ENCODE results near the gene BRD1.

The BRD1 gene

DNA sequence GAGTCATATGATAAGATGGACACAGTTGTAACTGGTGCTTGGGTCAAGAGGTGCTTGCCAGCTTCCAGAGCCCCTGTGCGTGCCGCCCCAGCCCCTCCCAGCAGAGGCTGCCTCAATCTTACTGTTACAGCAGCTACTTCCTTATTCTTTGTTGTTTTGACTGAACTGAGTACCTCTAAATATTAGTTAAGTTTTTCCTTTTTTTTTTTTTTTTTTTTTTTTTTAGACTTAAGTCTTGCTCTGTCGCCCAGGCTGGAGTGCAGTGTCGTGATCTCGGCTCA lies 34.8 kb upstream of the BRD1 start:
- POLR2A ChIA-PET, result interaction anchor here (0.6 kb wide), 1 partner anchor 28 kb away, joined by 5 read pairs; no protein-coding TSS in a partner anchor
- DNase-seq (ENCODE audit: extremely low spot score), result no peak
- TF ChIP-seq, protein P1, sequence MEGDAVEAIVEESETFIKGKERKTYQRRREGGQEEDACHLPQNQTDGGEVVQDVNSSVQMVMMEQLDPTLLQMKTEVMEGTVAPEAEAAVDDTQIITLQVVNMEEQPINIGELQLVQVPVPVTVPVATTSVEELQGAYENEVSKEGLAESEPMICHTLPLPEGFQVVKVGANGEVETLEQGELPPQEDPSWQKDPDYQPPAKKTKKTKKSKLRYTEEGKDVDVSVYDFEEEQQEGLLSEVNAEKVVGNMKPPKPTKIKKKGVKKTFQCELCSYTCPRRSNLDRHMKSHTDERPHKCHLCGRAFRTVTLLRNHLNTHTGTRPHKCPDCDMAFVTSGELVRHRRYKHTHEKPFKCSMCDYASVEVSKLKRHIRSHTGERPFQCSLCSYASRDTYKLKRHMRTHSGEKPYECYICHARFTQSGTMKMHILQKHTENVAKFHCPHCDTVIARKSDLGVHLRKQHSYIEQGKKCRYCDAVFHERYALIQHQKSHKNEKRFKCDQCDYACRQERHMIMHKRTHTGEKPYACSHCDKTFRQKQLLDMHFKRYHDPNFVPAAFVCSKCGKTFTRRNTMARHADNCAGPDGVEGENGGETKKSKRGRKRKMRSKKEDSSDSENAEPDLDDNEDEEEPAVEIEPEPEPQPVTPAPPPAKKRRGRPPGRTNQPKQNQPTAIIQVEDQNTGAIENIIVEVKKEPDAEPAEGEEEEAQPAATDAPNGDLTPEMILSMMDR (IDR thresholded peaks at IDR 0.05; ENCODE audit: control extremely low read depth, extremely low read depth, low read depth, missing control alignments), result no peak
- CTCF ChIA-PET, result no interaction called here

DNA sequence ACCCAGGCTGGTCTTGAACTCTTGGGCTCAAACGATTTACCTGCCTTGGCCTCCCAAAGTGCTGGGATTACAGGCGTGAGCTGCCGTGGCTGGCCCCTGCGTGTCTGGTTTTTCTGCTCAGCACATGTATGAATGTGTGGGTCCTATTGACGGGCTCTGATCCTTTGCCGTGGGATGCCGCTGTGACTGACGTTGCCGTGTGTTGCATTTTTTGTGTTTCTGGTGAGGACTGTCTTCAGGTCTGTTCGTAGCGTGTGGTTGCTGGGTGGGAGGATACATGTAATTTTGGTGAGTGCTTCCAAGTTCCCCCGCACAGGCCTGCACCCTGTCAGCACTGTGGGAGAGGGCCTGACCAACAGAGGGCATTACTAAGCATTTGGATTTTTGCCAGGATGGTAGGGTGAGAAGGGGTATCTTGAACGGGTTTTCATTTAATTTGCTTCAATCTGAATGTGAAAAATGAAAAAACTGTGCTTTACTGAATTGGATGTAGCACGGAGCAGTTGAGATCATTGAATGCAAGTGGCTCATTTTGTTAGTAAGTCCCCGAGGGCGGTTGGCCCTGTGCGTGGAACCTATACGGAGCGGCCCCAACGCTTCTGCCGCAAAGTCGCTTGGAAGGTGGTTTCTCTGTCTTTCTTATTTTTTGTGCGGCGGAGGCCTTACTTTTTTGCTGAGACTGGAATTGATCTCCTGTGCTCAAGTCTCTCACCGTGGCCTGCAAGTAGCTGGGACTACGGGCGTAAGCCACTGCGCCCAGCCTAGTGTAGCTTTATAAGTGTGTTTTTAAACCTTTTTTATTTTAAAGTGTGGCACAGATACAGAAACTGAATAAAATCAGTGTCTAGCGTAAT lies 34.2 kb upstream of the BRD1 start:
- DNase-seq (ENCODE audit: extremely low spot score), result no peak
- POLR2A ChIA-PET, result interaction anchor here (0.6 kb wide), 1 partner anchor 29 kb away, joined by 5 read pairs; no protein-coding TSS in a partner anchor
- TF ChIP-seq, protein P1 (IDR thresholded peaks at IDR 0.05; ENCODE audit: control extremely low read depth, extremely low read depth, low read depth, missing control alignments), result no peak
- CTCF ChIA-PET, result no interaction called here

DNA sequence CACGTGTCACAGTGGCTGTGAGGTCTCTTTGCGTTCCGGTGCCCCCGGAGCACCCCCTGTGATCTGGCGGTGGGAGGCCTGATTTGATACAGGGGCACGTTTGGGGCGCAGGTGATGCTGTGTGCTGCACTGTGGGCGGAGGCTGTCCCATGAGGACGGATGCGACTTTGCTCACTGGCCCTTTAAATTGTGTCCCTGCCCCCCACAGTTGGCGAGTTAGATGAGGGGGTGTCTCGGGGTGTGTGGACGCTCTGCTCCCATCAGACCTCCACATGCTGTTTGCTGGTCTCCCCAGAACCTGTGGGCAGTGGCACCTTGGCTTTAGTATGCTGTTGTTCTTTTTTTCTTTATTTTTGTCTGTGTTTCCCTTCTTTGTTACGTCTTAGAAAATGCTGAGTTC lies 31.2 kb upstream of the BRD1 start:
- CTCF ChIA-PET, result interaction anchor here (1.4 kb wide), 1 partner anchor 22 kb away, joined by 6 read pairs; no protein-coding TSS in a partner anchor

DNA sequence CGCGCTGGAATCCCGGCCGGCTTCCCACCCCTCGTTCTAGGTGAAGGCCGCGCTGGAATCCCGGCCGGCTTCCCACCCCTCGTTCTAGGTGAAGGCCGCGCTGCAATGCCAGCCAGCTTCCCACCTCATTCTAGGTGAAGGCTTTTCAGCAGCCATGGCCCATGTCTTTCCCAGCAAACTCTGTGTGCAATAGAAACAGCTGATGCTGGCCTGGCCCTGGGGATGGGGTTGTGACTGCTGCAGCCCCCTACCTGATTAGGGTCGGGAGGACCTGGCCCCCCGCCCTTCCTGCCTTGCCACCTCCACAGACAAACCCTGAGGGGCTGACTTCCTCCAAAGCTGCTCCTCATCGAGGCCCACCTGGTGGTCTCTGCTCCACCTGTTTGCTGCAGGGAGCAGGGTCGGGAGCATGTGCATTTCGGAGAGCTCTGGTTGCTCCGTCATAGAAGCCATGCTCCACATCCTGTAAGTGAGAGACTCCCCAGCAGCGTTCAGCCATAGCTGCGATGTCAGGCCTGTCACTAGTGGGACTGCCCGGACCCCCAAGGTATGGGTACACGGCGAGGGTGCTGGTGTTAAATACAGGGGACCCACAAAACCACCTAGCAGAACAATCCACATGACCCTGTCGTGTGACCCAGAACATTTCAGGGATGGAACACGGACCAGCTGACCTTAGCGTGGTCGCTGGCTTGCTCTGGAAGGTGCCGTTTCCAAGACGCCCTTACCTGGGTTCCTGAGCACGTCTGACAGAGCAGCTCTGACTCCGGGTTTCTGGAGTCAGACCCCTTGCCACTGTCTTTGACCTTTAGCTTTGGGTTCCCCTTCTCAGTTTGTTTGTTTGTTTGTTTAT lies 29.3 kb upstream of the BRD1 start:
- POLR2A ChIA-PET, result no interaction called here
- no peak for DNase-seq (ENCODE audit: extremely low spot score)
- TF ChIP-seq, protein P1 (IDR thresholded peaks at IDR 0.05; ENCODE audit: control extremely low read depth, extremely low read depth, low read depth, missing control alignments), result no peak
- CTCF ChIA-PET, result interaction anchor here (0.8 to 1.0 kb wide), 2 partner anchors 30 to 67 kb away, joined by 3 to 4 read pairs; no protein-coding TSS in a partner anchor

More for the DNA sequence above, 31.2 kb upstream of the BRD1 start:
- no peak for DNase-seq (ENCODE audit: extremely low spot score)
- TF ChIP-seq, protein P1 (IDR thresholded peaks at IDR 0.05; ENCODE audit: control extremely low read depth, extremely low read depth, low read depth, missing control alignments), result no peak
- POLR2A ChIA-PET, result no interaction called here

DNA sequence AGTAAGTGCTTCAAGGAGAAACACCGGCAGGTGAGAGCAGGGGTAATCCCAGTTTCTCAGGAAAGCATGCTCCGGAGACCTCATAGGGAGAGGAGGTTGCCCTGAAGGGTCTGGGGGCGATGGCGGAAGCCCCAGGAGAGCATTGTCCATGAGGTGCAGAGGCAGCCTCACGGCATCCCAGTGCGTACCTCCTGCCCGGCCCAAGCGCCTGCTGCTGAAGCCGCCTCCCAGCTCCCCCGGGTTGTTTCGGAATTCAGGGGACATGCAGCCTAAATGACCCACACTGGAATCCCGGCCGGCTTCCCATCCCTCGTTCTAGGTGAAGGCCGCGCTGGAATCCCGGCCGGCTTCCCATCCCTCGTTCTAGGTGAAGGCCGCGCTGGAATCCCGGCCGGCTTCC lies 28.7 kb upstream of the BRD1 start:
- CTCF ChIA-PET, result interaction anchor here (0.8 to 1.3 kb wide), 3 partner anchors 31 to 174 kb away, joined by 3 to 4 read pairs (median 4); no protein-coding TSS in a partner anchor
- TF ChIP-seq, protein P1 (IDR thresholded peaks at IDR 0.05; ENCODE audit: control extremely low read depth, extremely low read depth, low read depth, missing control alignments), result no peak
- no peak for DNase-seq (ENCODE audit: extremely low spot score)
- POLR2A ChIA-PET, result no interaction called here

DNA sequence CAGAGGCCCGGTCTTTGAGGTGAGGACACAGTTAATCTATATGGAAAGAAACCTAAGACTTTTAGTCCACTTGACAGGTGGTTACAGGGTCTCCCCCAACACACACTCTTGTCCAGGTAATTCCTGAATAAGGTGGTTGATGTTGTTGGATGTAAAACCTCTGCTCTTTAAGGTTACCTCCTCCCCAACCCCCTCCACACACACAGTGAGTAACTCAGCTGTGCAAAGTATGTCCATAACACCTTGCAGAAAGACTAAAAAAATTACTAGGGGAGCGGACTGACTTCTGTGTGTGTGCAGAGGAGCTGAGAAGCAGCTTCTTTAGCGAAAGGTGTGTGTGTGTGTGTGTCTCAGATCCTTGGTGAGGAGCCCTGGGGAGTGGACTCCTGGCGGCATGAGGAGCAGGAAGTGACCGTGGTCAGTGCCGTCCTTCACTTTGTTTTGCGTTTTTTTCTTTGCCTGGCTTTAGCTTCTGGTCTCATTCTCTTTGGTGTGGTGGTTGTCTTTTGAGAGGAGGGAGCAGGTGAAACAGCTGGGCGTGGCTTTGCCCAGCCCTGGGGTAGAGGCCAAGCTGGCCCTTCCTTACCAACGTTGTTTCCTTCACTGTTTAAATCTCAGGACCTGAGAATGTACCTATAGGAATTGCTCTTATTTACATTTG lies 27.7 kb upstream of the BRD1 start:
- ChIA-PET CTCF (interaction anchor here (1.3 kb wide), 1 partner anchor 175 kb away, joined by 4 read pairs; no protein-coding TSS in a partner anchor), POLR2A (no interaction called here)
- TF ChIP-seq, protein P1 (IDR thresholded peaks at IDR 0.05; ENCODE audit: control extremely low read depth, extremely low read depth, low read depth, missing control alignments), result no peak
- DNase-seq (ENCODE audit: extremely low spot score), result no peak

All from GM10248 (cell line).